GM21360 (cell line): ENCODE measurements around the gene BCAS2.
A peak's percentile ranks its signal among the peaks of the same experiment; 100 is the strongest.

Source experiments
- ATAC-seq: cut with Tn5 transposase; IDR thresholded peaks from one replicate; pipeline ENCODE4 v1.9.1; 2021; ENCODE audit warnings: mild to moderate bottlenecking, moderate library complexity; ENCODE audit not compliant: unreplicated experiment

The BCAS2 gene

GRCh38 chr1:114561333-114561732, 20.1 kb downstream of the BCAS2 start:
- ATAC-seq: no peak

- peak; percentile 54 for ATAC-seq
These were observed 22.1 kb downstream of the BCAS2 start for GRCh38 chr1:114559356-114559755.

- ATAC-seq: peak; percentile 48
These were observed 22.9 kb downstream of the BCAS2 start for GRCh38 chr1:114558544-114558943.

- no peak for ATAC-seq
These were observed 26.8 kb downstream of the BCAS2 start for GRCh38 chr1:114554577-114554976.

- no peak for ATAC-seq
These were observed 29.2 kb downstream of the BCAS2 start for GRCh38 chr1:114552106-114552639.

- no peak for ATAC-seq
These were observed 30.0 kb downstream of the BCAS2 start for GRCh38 chr1:114551400-114551799.

- ATAC-seq: no peak
These were observed 31.1 kb downstream of the BCAS2 start for GRCh38 chr1:114550336-114550735.

- no peak for ATAC-seq
These were observed 32.3 kb downstream of the BCAS2 start for GRCh38 chr1:114549137-114549536.

GRCh38 chr1:114547076-114547475, 34.3 kb downstream of the BCAS2 start:
- no peak for ATAC-seq

GRCh38 chr1:114545796-114546195, 35.6 kb downstream of the BCAS2 start:
- ATAC-seq: no peak

- no peak for ATAC-seq
These were observed 36.1 kb downstream of the BCAS2 start for GRCh38 chr1:114545315-114545714.

GRCh38 chr1:114540821-114541220, 40.6 kb downstream of the BCAS2 start:
- ATAC-seq: no peak

GRCh38 chr1:114540272-114540671, 41.1 kb downstream of the BCAS2 start:
- no peak for ATAC-seq

- no peak for ATAC-seq
These were observed 45.4 kb downstream of the BCAS2 start for GRCh38 chr1:114536043-114536442.

- ATAC-seq: no peak
These were observed 46.0 kb downstream of the BCAS2 start for GRCh38 chr1:114535401-114535800.

GRCh38 chr1:114531094-114531493, 50.3 kb downstream of the BCAS2 start:
- no peak for ATAC-seq

GRCh38 chr1:114530224-114530623, 51.2 kb downstream of the BCAS2 start:
- no peak for ATAC-seq

- ATAC-seq: no peak
These were observed 56.5 kb downstream of the BCAS2 start for GRCh38 chr1:114524944-114525343.

GRCh38 chr1:114522264-114522575, 59.2 kb downstream of the BCAS2 start:
- no peak for ATAC-seq

GRCh38 chr1:114521396-114522263, 59.8 kb downstream of the BCAS2 start:
- no peak for ATAC-seq
